Osteoblast (primary cell): ENCODE results near the gene PCDHGA5. TPM values are rescaled to one million over a fixed set of nuclear protein-coding genes. Genes with fewer than 3 reads are reported as not detected.
A peak's percentile ranks its signal among the peaks of the same experiment; 100 is the strongest.
"Not testable (repeated sequence)": the region's sequence is repeated elsewhere in the genome, so short reads cannot be mapped to it uniquely, and the experiment has no call there.

Experiments used
- DNase-seq: peaks from one replicate; pipeline ENCODE4 v3.0.0; 2011; ENCODE audit warnings: low spot score, mixed read lengths; ENCODE audit not compliant: insufficient read length; ENCODE audit errors: missing footprints
- H2AFZ ChIP-seq: 2 replicates; pipeline ENCODE4 v1.6.0; 2011; ENCODE audit warnings: mild to moderate bottlenecking, low read length
- H3K27ac ChIP-seq: 2 replicates; pipeline ENCODE4 v1.5.1; 2011; ENCODE audit warnings: mild to moderate bottlenecking, low read depth, low read length, moderate library complexity
- H3K27me3 ChIP-seq: 2 replicates; pipeline ENCODE4 v1.6.0; 2012; ENCODE audit warnings: mild to moderate bottlenecking, control low read depth, inconsistent platforms, low read length, moderate library complexity; ENCODE audit not compliant: insufficient read depth
- H3K36me3 ChIP-seq: 2 replicates; pipeline ENCODE4 v1.5.1; 2011; ENCODE audit warnings: mild to moderate bottlenecking, low read length, control low read depth, moderate library complexity; ENCODE audit not compliant: insufficient read depth
- H3K4me1 ChIP-seq: 2 replicates; pipeline ENCODE4 v1.5.1; 2011; ENCODE audit warnings: mild to moderate bottlenecking, low read length, control low read depth, moderate library complexity; ENCODE audit not compliant: insufficient read depth
- H3K4me2 ChIP-seq: 2 replicates; pipeline ENCODE4 v1.6.0; 2011; ENCODE audit warnings: mild to moderate bottlenecking, low read length; ENCODE audit not compliant: insufficient read depth
- H3K4me3 ChIP-seq: fragments of 200-600 bp; sonication (generic); 3 replicates; pipeline ENCODE4 v1.5.1; 2012; ENCODE audit warnings: mild to moderate bottlenecking, low read length, inconsistent platforms; ENCODE audit not compliant: insufficient read depth
- H3K79me2 ChIP-seq: 2 replicates; pipeline ENCODE4 v1.6.0; 2012; ENCODE audit warnings: mild to moderate bottlenecking, low read length, control low read depth, inconsistent platforms; ENCODE audit not compliant: insufficient read depth
- H3K9me3 ChIP-seq: 2 replicates; pipeline ENCODE4 v1.5.1; 2011; ENCODE audit warnings: low read depth, low read length, control low read depth
- H4K20me1 ChIP-seq: 2 replicates; pipeline ENCODE4 v1.6.0; 2012; ENCODE audit warnings: mild to moderate bottlenecking, low read length, control low read depth; ENCODE audit not compliant: insufficient read depth
- total RNA-seq: library from RNA; depleted of rRNA; stranded (reverse); fragments of >200 nt; gene quantifications from 2 replicates; pipeline ENCODE4 v1.2.3, GENCODE V29; 2012
- TF ChIP-seq, protein P1 (sequence below): IDR thresholded peaks from 2 replicates; pipeline ENCODE4 v1.5.1; 2011; ENCODE audit warnings: mild to moderate bottlenecking, low read depth, low read length, moderate library complexity; ENCODE audit errors: extremely low read depth

PCDHGA5 gene
- total RNA-seq, 1 donor: 2.5 TPM

DNA sequence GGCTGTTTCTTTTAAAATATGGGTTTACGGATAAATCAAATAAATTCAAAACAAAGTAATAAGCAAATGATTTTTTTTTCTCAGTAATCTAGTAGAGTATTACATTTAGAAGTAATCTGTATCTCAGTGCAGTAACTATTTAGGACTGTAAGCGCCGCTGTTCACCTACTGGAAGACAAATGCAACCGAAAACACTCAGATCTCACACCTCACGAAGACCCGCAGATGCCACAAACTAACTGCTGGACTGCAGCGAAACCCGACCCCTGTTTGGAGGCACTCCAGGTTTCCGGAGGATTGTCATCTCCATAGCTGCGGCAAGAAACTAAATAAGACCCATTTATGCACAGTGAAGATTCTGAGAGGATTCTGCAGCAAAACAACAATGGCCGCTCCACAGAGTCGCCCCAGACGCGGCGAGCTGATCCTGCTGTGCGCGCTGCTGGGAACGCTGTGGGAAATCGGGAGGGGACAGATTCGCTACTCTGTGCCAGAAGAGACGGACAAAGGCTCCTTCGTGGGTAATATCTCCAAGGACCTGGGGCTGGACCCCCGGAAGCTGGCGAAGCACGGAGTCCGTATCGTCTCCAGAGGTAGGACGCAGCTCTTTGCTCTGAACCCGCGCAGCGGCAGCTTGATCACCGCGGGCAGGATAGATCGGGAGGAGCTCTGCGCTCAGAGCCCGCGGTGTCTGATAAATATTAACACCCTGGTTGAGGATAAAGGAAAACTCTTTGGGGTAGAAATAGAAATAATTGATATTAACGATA, 28.7 kb downstream of the PCDHGA5 start, which contains the start of gene PCDHGA8:
Gene PCDHGA8, plus strand, starts transcription at position 205 of the 770 bp plus-strand sequence. Its CDS starts 181 bp downstream, at position 386.
- Histone ChIP-seq H3K4me1 (no peaks in the 10 kb centered on the region), H2AFZ (no peak within 1 kb of the TSS), H3K9me3 (peaks cover 22% of the 10 kb centered on the region), H3K27me3 (no peaks in the 10 kb centered on the region), H3K79me2 (no peaks in the 10 kb centered on the region), H3K27ac (no peak within 1 kb of the TSS), H3K4me3 (peak within 1 kb of the TSS; percentile 2), H3K4me2 (no peak within 1 kb of the TSS), H4K20me1 (no peaks in the 10 kb centered on the region), H3K36me3 (peaks cover 4% of the 10 kb centered on the region)
- DNase-seq: no peak
- TF ChIP-seq, protein P1, sequence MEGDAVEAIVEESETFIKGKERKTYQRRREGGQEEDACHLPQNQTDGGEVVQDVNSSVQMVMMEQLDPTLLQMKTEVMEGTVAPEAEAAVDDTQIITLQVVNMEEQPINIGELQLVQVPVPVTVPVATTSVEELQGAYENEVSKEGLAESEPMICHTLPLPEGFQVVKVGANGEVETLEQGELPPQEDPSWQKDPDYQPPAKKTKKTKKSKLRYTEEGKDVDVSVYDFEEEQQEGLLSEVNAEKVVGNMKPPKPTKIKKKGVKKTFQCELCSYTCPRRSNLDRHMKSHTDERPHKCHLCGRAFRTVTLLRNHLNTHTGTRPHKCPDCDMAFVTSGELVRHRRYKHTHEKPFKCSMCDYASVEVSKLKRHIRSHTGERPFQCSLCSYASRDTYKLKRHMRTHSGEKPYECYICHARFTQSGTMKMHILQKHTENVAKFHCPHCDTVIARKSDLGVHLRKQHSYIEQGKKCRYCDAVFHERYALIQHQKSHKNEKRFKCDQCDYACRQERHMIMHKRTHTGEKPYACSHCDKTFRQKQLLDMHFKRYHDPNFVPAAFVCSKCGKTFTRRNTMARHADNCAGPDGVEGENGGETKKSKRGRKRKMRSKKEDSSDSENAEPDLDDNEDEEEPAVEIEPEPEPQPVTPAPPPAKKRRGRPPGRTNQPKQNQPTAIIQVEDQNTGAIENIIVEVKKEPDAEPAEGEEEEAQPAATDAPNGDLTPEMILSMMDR: peak; percentile 28

DNA sequence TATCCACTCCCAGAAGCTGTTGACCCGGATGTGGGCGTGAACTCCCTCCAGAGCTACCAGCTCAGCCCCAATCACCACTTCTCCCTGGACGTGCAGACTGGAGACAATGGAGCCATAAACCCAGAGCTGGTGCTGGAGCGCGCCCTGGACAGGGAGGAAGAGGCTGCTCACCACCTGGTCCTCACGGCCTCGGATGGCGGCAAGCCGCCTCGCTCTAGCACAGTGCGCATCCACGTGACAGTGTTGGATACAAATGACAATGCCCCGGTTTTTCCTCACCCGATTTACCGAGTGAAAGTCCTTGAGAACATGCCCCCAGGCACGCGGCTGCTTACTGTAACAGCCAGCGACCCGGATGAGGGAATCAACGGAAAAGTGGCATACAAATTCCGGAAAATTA, 29.3 kb downstream of the PCDHGA5 start:
- Histone ChIP-seq H2AFZ (no peak overlapping the region), H3K4me3 (no peak overlapping the region), H4K20me1 (no peaks in the 10 kb centered on the region), H3K36me3 (peaks cover 4% of the 10 kb centered on the region), H3K27ac (no peak overlapping the region), H3K9me3 (peaks cover 21% of the 10 kb centered on the region), H3K4me1 (no peaks in the 10 kb centered on the region), H3K27me3 (no peaks in the 10 kb centered on the region), H3K79me2 (no peaks in the 10 kb centered on the region), H3K4me2 (no peak overlapping the region)
- no peak for DNase-seq
- TF ChIP-seq, protein P1: no peak

DNA sequence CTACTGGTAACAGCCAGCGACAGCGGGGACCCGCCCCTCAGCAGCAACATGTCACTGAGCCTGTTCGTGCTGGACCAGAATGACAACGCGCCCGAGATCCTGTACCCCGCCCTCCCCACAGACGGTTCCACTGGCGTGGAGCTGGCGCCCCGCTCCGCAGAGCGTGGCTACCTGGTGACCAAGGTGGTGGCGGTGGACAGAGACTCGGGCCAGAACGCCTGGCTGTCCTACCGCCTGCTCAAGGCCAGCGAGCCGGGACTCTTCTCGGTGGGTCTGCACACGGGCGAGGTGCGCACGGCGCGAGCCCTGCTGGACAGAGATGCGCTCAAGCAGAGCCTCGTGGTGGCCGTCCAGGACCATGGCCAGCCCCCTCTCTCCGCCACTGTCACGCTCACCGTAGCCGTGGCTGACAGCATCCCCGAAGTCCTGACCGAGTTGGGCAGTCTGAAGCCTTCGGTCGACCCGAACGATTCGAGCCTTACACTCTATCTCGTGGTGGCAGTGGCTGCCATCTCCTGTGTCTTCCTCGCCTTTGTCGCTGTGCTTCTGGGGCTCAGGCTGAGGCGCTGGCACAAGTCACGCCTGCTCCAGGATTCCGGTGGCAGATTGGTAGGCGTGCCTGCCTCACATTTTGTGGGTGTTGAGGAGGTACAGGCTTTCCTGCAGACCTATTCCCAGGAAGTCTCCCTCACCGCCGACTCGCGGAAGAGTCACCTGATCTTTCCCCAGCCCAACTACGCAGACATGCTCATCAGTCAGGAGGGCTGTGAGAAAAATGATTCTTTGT, 30.6 kb downstream of the PCDHGA5 start:
- not testable (repeated sequence) for H4K20me1 ChIP-seq, DNase-seq, H2AFZ ChIP-seq, H3K4me1 ChIP-seq, H3K36me3 ChIP-seq, H3K4me2 ChIP-seq, H3K27ac ChIP-seq, H3K27me3 ChIP-seq, H3K79me2 ChIP-seq, H3K4me3 ChIP-seq
- H3K9me3 ChIP-seq: peaks cover 23% of the 10 kb centered on the region

DNA sequence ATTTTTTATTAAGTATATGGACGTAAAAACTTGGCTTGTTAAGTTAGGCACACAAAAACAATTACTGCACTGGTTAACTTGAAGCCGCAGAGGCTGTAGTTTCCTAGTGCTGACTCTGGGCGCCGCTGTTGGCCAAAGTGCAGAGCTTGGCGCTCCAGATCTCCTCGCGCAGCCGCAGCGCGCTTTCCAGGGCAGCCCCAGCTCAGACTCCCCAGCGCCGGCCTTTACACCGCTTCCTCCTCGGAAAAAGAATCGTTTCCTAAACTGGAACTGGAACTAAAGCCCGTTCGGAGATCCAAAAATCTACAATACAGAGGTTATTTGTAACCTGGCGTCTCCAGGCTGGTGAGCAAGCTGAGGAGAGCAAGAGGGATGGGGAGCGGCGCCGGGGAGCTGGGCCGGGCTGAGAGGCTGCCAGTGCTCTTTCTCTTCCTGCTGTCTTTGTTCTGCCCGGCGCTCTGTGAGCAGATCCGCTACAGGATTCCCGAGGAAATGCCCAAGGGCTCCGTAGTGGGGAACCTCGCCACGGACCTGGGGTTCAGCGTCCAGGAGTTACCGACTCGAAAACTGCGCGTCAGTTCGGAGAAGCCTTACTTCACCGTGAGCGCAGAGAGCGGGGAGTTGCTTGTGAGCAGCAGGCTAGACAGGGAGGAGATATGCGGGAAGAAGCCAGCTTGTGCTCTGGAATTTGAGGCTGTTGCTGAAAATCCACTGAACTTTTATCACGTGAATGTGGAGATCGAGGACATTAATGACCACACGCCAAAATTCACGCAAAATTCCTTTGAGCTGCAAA, 34.0 kb downstream of the PCDHGA5 start, which contains the start of gene PCDHGB5:
Gene PCDHGB5, plus strand, starts transcription at position 192 of the 796 bp plus-strand sequence. Its CDS starts 181 bp downstream, at position 373.
- H3K4me2 ChIP-seq: peak within 1 kb of the TSS; percentile 45
- H3K79me2 ChIP-seq, H3K4me1 ChIP-seq, H3K27ac ChIP-seq, H4K20me1 ChIP-seq, H3K27me3 ChIP-seq, H3K36me3 ChIP-seq, DNase-seq: not testable (repeated sequence)
- H3K9me3 ChIP-seq: peaks cover 27% of the 10 kb centered on the region
- H2AFZ ChIP-seq: peak within 1 kb of the TSS; percentile 50
- TF ChIP-seq, protein P1: peak; percentile 60
- peak within 1 kb of the TSS; percentile 70 for H3K4me3 ChIP-seq
